Coronary artery (tissue), 2 donors: ENCODE measurements around the gene BOLA3.

ENCODE experiments used
- DNase-seq: peaks from one replicate; pipeline ENCODE4 v3.0.0-alpha.2; 2017; ENCODE audit warnings: low spot score
- H3K27ac ChIP-seq, 2 donors: fragments of 200-600 bp; sonication (generic); one replicate each; pipeline ENCODE4 v1.5.1; 2016 to 2019
- H3K4me3 ChIP-seq: fragments of 200-600 bp; sonication (generic); 2 replicates; pipeline ENCODE4 v1.5.1; 2016; ENCODE audit warnings: mild to moderate bottlenecking, moderate library complexity
- CTCF ChIP-seq: fragments of 200-600 bp; sonication (generic); IDR thresholded peaks from one replicate; pipeline ENCODE4 v1.5.1; 2019; ENCODE audit warnings: antibody characterized with exemption

Gene BOLA3

DNA sequence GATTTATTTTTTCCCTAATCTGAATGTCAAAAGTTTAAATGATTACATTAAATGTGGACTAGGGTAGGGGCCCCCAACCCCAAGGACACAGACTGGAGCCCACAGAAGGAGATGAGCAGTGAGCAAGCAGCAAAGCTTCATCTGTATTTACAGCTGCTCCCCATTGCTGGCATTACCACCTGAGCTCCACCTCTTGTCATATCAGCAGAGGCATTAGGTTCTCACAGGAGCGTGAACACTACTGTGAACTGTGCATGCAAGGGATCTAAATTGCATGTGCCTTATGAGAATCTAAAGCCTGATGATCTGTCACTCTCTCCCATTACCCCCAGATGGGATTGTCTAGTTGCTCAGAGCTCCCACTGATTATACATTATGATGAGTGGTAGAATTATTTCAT lies 27.2 kb upstream of the BOLA3 start:
- no peak for TF ChIP-seq CTCF
- Histone ChIP-seq H3K27ac (no peak overlapping the region), H3K4me3 (no peak overlapping the region)
- DNase-seq: no peak

DNA sequence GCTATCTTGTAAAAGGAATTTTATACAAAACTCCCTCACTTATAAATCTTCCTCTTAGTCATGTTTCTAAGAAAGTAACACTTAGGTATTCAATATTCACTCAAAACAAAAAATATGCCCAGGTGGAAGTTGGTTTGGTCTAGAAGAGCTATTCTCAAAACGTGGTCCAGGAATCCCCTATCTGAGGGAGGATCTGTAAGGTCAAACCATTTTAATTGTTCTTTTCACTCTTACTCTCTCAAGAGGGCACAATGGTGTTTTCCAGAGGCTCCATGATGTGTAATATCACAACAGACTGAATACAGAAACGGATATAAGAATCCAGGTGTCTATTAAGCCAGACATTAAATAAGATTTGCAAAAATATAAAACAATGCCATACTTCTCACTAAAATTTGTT lies 21.0 kb upstream of the BOLA3 start:
- no peak for TF ChIP-seq CTCF
- Histone ChIP-seq H3K27ac (no peak overlapping the region), H3K4me3 (no peak overlapping the region)
- no peak for DNase-seq

- DNase-seq: no peak
- TF ChIP-seq CTCF: no peak
- Histone ChIP-seq H3K27ac (no peak overlapping the region), H3K4me3 (no peak overlapping the region)
Measured at GRCh38 chr2:74164761-74165160, 17.0 kb upstream of the BOLA3 start.

DNA sequence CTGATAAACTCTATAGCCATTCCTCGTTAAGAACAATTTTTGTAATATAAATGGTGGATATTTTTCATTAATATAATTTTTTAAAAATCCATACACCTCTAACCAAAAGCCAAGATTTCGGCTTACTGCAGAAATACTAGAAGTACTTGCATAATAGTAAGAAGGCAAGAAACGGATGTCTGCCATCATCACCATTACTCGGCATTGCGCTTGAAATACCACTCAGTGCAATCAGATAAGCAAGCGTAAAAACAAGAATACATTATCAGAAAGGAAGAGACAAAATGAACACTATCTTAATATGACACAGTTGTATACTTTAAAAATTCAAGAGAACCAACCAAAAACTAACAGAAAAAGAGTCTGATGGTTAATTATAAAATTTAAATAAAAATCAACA lies 15.2 kb upstream of the BOLA3 start:
- DNase-seq: no peak
- Histone ChIP-seq H3K27ac (no peak overlapping the region), H3K4me3 (no peak overlapping the region)
- no peak for TF ChIP-seq CTCF

- Histone ChIP-seq H3K4me3 (no peak overlapping the region), H3K27ac (no peak overlapping the region)
- DNase-seq: no peak
- no peak for TF ChIP-seq CTCF
Measured at GRCh38 chr2:74155830-74156229, 8.1 kb upstream of the BOLA3 start.

- H3K4me3 ChIP-seq: no peak overlapping the region
- H3K27ac ChIP-seq: no peak overlapping the region
- no peak for TF ChIP-seq CTCF
- DNase-seq: no peak
Measured at GRCh38 chr2:74152954-74153353, 5.2 kb upstream of the BOLA3 start.

GRCh38 chr2:74149570-74150319 lies 2.0 kb upstream of the BOLA3 start:
- TF ChIP-seq CTCF: no peak

More at GRCh38 chr2:74149570-74150319, 2.0 kb upstream of the BOLA3 start:
- Histone ChIP-seq H3K4me3 (no peak overlapping the region), H3K27ac (no peak overlapping the region)
- no peak for DNase-seq
